Glutamatergic neuron (in vitro differentiated cells): Measurements from ENCODE around the gene TSPAN9. TPM values are rescaled to one million over a fixed set of nuclear protein-coding genes. Genes with fewer than 3 reads are reported as not detected.

Experiments
- DNase-seq: peaks from one replicate; pipeline ENCODE4 v3.0.0; 2022
- H3K27ac Mint-ChIP-seq: one replicate; pipeline ENCODE4 v1.8.0; 2020; ENCODE audit warnings: mild to moderate bottlenecking, mixed read lengths, inconsistent platforms; ENCODE audit not compliant: unreplicated experiment
- H3K27me3 Mint-ChIP-seq: one replicate; pipeline ENCODE4 v1.8.0; 2020; ENCODE audit warnings: mild to moderate bottlenecking, moderate library complexity, mixed read lengths, inconsistent platforms; ENCODE audit not compliant: unreplicated experiment
- H3K36me3 Mint-ChIP-seq: one replicate; pipeline ENCODE4 v1.8.0; 2020; ENCODE audit warnings: mild to moderate bottlenecking, mixed read lengths, inconsistent platforms; ENCODE audit not compliant: unreplicated experiment
- H3K4me1 Mint-ChIP-seq: one replicate; pipeline ENCODE4 v1.8.0; 2020; ENCODE audit warnings: mild to moderate bottlenecking, low read depth, mixed read lengths, inconsistent platforms; ENCODE audit not compliant: unreplicated experiment
- H3K4me3 Mint-ChIP-seq: one replicate; pipeline ENCODE4 v1.8.0; 2020; ENCODE audit warnings: mild to moderate bottlenecking, mixed read lengths, inconsistent platforms; ENCODE audit not compliant: unreplicated experiment
- H3K9me3 Mint-ChIP-seq: one replicate; pipeline ENCODE4 v1.8.0; 2020; ENCODE audit warnings: mild to moderate bottlenecking, moderate library complexity, mixed read lengths, inconsistent platforms; ENCODE audit not compliant: unreplicated experiment
- CTCF ChIP-seq: fragments of 200-600 bp; sonication (generic); IDR thresholded peaks from one replicate; pipeline ENCODE4 v1.5.0; 2021; ENCODE audit not compliant: partially characterized antibody, unreplicated experiment
- total RNA-seq: library from RNA; stranded (reverse); fragmentation: NEBNext Ultra II Directional; extraction: Animal tissue kit (Norgen Biotek cat#: 25700); gene quantifications from one replicate; pipeline ENCODE4 v1.2.1, GENCODE V29; 2021; ENCODE audit not compliant: unreplicated experiment

The TSPAN9 gene
- total RNA-seq, 1 donor from 2014 or later, result 142 TPM

DNA sequence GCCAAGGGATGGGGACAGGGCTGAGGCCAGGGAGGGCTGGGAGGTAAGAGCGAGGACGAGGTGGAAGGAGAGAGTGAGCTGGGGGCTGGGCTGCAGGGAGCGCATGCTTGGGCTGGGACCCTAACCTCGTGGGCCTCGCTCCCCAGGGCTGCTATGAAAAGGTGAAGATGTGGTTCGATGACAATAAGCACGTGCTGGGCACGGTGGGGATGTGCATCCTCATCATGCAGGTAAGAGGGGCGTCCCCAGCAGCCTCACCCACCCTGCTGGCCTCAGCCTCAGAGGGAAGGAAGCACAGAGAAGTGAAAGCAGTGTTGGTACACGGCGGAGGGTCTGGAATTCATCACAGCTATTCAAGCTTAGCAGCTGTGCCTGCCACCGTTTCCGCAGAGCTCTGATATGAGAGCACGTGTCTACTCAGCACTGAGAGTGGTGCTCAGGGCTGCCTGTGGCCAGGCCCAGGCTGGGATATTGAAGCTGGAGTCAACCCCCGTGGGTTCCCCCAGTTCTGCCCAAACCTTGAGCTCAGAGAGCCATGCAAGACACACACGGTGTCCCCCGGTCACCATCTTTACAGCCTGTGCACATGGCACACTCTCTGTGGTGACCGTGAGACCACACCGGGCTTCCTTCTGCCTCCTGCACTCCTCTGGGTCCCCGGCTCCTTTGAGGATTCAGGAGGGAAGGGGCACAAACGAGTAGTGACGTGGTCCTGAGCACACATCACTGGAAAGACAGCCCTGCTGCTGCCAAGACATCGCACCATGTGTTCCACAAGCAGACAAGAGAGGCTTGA lies 204.6 kb downstream of the TSPAN9 start:
- H3K9me3 Mint-ChIP-seq, result peaks cover 20% of the 10 kb centered on the region
- H3K27me3 Mint-ChIP-seq, result peaks cover 18% of the 10 kb centered on the region
- H3K4me1 Mint-ChIP-seq, result peaks cover 19% of the 10 kb centered on the region
- H3K4me3 Mint-ChIP-seq, result no peak overlapping the region
- DNase-seq, result no peak
- no peak overlapping the region for H3K27ac Mint-ChIP-seq
- H3K36me3 Mint-ChIP-seq, result no peaks in the 10 kb centered on the region
- TF ChIP-seq CTCF, result no peak

GRCh38 chr12:3282384-3282670 lies 205.1 kb downstream of the TSPAN9 start:
- no peak for DNase-seq
- Mint-ChIP-seq H3K27me3 (peaks cover 18% of the 10 kb centered on the region), H3K27ac (no peak overlapping the region), H3K9me3 (peaks cover 19% of the 10 kb centered on the region), H3K4me3 (no peak overlapping the region), H3K36me3 (no peaks in the 10 kb centered on the region), H3K4me1 (peaks cover 15% of the 10 kb centered on the region)
- TF ChIP-seq CTCF, result no peak

DNA sequence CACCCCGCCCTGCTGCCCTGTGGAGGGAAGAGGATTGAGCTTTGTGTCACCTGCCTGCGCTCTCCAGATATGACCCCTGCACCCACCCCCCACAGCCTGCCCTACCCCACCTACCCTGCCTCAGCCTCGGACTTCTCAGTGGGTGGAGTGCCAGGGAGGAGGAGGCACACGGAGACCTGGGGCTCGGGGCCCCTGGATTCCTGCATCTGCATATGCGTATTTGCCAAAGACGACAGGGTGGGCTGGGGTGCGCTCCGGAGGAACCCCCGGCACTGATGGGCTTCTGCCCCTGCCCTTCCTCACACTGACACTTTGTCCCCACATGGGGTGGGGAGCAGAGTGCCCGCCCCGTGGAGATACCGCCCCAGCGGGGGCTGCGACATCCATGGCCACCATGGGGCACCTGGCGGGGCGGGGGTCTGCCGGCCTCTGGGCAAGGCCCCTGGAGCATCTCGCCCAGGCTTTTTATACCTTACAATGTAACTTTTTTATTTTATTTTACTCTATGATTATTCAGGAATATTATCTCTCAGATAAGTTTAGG lies 206.0 kb downstream of the TSPAN9 start:
- TF ChIP-seq CTCF, result no peak
- no peak for DNase-seq
- Mint-ChIP-seq H3K27me3 (peaks cover 18% of the 10 kb centered on the region), H3K4me3 (no peak overlapping the region), H3K9me3 (peaks cover 17% of the 10 kb centered on the region), H3K36me3 (peaks cover under 1% of the 10 kb centered on the region), H3K27ac (no peak overlapping the region), H3K4me1 (peaks cover 16% of the 10 kb centered on the region)

DNA sequence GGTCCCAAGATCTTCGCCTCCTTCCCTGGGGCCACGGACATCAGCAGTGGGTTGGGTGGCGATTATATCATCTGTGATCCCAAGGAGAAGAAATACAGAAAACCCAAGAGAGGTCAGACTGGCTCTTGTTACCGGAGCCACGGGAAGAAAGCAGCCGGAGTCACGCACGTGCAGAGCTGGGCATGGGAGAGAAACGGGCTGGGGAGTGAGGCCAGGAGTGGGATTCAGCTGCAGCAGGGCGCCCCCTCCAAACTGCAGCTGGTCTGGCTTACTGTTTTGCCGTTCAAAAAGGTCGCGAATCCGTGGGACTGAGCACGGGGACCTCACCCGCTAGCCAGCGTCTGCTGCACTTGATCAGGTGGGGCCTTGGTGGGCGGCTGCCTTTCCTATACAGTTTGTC lies 207.2 kb downstream of the TSPAN9 start:
- no peak for DNase-seq
- Mint-ChIP-seq H3K9me3 (peaks cover 17% of the 10 kb centered on the region), H3K4me1 (peaks cover 20% of the 10 kb centered on the region), H3K27me3 (peaks cover 17% of the 10 kb centered on the region), H3K36me3 (peaks cover 6% of the 10 kb centered on the region), H3K27ac (no peak overlapping the region), H3K4me3 (no peak overlapping the region)
- TF ChIP-seq CTCF, result no peak

DNA sequence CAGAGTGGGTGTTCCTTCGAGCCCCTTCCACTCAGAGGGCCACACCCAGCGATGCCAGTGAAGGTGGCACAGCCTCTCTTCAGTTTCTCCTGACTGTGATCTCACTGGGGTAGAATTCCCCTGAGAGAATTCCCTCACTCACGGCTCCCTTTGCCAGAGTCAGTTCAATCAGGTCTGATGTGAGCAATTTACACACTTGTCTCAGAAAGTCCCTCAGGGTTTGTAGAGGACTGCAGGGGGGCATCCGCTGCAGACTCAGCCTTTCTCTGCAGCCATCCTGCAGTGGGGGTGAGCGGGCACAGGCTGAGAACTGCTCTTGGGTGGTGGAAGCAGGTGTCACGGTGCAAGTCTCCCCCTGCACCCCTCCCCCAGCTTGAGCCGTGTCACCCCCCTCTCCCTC lies 208.4 kb downstream of the TSPAN9 start:
- H3K9me3 Mint-ChIP-seq, result peaks cover 12% of the 10 kb centered on the region
- no peak overlapping the region for H3K27ac Mint-ChIP-seq
- H3K4me3 Mint-ChIP-seq, result no peak overlapping the region
- peaks cover 17% of the 10 kb centered on the region for H3K27me3 Mint-ChIP-seq
- TF ChIP-seq CTCF, result no peak
- no peak for DNase-seq
- H3K36me3 Mint-ChIP-seq, result peaks cover 6% of the 10 kb centered on the region
- peaks cover 16% of the 10 kb centered on the region for H3K4me1 Mint-ChIP-seq
